HG03280 (cell line): Measurements from ENCODE around the gene AGAP3.

Experiments
- ATAC-seq: cut with Tn5 transposase; IDR thresholded peaks from one replicate; pipeline ENCODE4 v1.9.1; 2021; ENCODE audit warnings: mild to moderate bottlenecking, moderate library complexity; ENCODE audit not compliant: unreplicated experiment

Gene AGAP3

GRCh38 chr7:151073990-151074389 is 12.3 kb upstream of the AGAP3 start:
- ATAC-seq = no peak

GRCh38 chr7:151074817-151075661 is 11.2 kb upstream of the AGAP3 start:
- ATAC-seq = no peak

GRCh38 chr7:151075662-151075971 is 10.7 kb upstream of the AGAP3 start:
- ATAC-seq = no peak

GRCh38 chr7:151075978-151076426 is 10.3 kb upstream of the AGAP3 start:
- no peak for ATAC-seq

- ATAC-seq = no peak
These were observed 9.2 kb upstream of the AGAP3 start for GRCh38 chr7:151076863-151077704.

- ATAC-seq = no peak
These were observed 8.5 kb upstream of the AGAP3 start for GRCh38 chr7:151077705-151078232.

GRCh38 chr7:151078233-151079040 is 7.8 kb upstream of the AGAP3 start:
- no peak for ATAC-seq

GRCh38 chr7:151079199-151079910 is 6.9 kb upstream of the AGAP3 start:
- ATAC-seq = no peak

- ATAC-seq = peak; percentile 3
These were observed 6.2 kb upstream of the AGAP3 start for GRCh38 chr7:151080067-151080521.

GRCh38 chr7:151080522-151081169 is 5.6 kb upstream of the AGAP3 start, which contains the start of gene FASTK:
TSS of gene FASTK (minus strand) at chr7:151080809. CDS start at chr7:151080766, 43 bp downstream.
- peak; percentile 78 for ATAC-seq

- no peak for ATAC-seq
These were observed 4.8 kb upstream of the AGAP3 start for GRCh38 chr7:151081170-151082101.

- ATAC-seq = no peak
These were observed 3.9 kb upstream of the AGAP3 start for GRCh38 chr7:151082141-151083070.

- peak; percentile 49 for ATAC-seq
These were observed 3.0 kb upstream of the AGAP3 start, which contains the start of gene TMUB1 for GRCh38 chr7:151083071-151083823. TSS of gene TMUB1 (minus strand) at chr7:151083493. CDS start at chr7:151082563, 930 bp downstream.

- ATAC-seq = no peak
These were observed 2.5 kb upstream of the AGAP3 start for GRCh38 chr7:151083824-151084160.

- no peak for ATAC-seq
These were observed 965 bp upstream of the AGAP3 start for GRCh38 chr7:151085329-151085690.

GRCh38 chr7:151086802-151087244 is 548 bp downstream of the AGAP3 start:
- ATAC-seq = no peak
